Mucosa of descending colon (tissue), 3 donors: Measurements from ENCODE around the gene MYO16. TPM values are rescaled to one million over a fixed set of nuclear protein-coding genes. Genes with fewer than 3 reads are reported as not detected.

ENCODE experiments used
- ATAC-seq: fragments of 200-7000 bp; cut with Tn5 transposase; one replicate; pipeline ENCODE4 v1.9.1; 2020; ENCODE audit warnings: mild to moderate bottlenecking, moderate library complexity
- DNase-seq, 3 donors: peaks; one replicate each; pipeline ENCODE4 v3.0.0-alpha.2; 2020
- H3K36me3 ChIP-seq: fragments of 200-600 bp; one replicate; pipeline ENCODE4 v1.8.0; 2021; ENCODE audit warnings: low read depth, mild to moderate bottlenecking
- H3K4me1 ChIP-seq: fragments of 200-600 bp; one replicate; pipeline ENCODE4 v1.8.0; 2021; ENCODE audit warnings: low read depth, mild to moderate bottlenecking
- H3K4me3 ChIP-seq: fragments of 200-600 bp; one replicate; pipeline ENCODE4 v1.8.0; 2021; ENCODE audit warnings: mild to moderate bottlenecking
- H3K9me3 ChIP-seq: fragments of 200-600 bp; one replicate; pipeline ENCODE4 v1.8.0; 2021; ENCODE audit warnings: mild to moderate bottlenecking
- CTCF ChIP-seq: fragments of 200-600 bp; IDR thresholded peaks from one replicate; pipeline ENCODE4 v1.8.0; 2022; ENCODE audit warnings: antibody characterized with exemption, mild to moderate bottlenecking
- intact Hi-C, 2 donors: fragments of 100-400 bp; cut with DNase I in 1 of 2; cut with micrococcal nuclease in 1 of 2; formaldehyde crosslinking; loops; one replicate each; pipeline versions ENCODE4 v1.11.0 to v1.11.1; 2022; cut with DNase I, micrococcal nuclease
- long read RNA-seq, 2 donors: library from polyadenylated mRNA; unstranded; transcript quantifications; one replicate each; pipeline ENCODE4 v2.0.0, GENCODE V29; 2019 to 2021
- total RNA-seq, 3 donors: library from RNA; stranded (reverse); fragmentation: NEBNext Ultra II Directional in 2 of 3; extraction: Animal tissue kit (Norgen Biotek cat#: 25700) in 2 of 3; gene quantifications; one replicate each; pipeline versions ENCODE4 v1.2.1 to v1.2.4, GENCODE V29; 2021 to 2023
- donor health status: DM: no; HTN: no; CAD: no; lungs with moderate emphysema.
- donor health status: DM: no; HTN: no; CAD: no.
- donor health status: DM: no; HTN: yes; CAD: no.

MYO16 gene
- under 1 TPM in 1 of 3 donors, not detected in 2; 0.06 TPM for total RNA-seq
- long read RNA-seq, donor 1: 0 reads
- long read RNA-seq, donor 2: 0 reads

- H3K36me3 ChIP-seq: no peaks in the 10 kb centered on the region
- ATAC-seq: no peak
- TF ChIP-seq CTCF: no peak
- no peak within 1 kb of the TSS for H3K4me3 ChIP-seq
- intact Hi-C loops: no loop called here
- H3K9me3 ChIP-seq: no peaks in the 10 kb centered on the region
- no peak for DNase-seq
- H3K4me1 ChIP-seq: no peaks in the 10 kb centered on the region
Measured at GRCh38 chr13:108629181-108629752, at the start of gene MYO16. Gene MYO16, plus strand, starts transcription at chr13:108629611. Its CDS starts 234 bp downstream, at chr13:108629845.

GRCh38 chr13:108586826-108587225, 42.6 kb upstream of the MYO16 start:
- H3K4me3 ChIP-seq: no peak overlapping the region
- H3K4me1 ChIP-seq: no peaks in the 10 kb centered on the region
- intact Hi-C loops: no loop called here
- no peak for TF ChIP-seq CTCF
- no peak for ATAC-seq
- H3K36me3 ChIP-seq: no peaks in the 10 kb centered on the region
- H3K9me3 ChIP-seq: peaks cover 3% of the 10 kb centered on the region
- no peak for DNase-seq

- Histone ChIP-seq H3K36me3 (no peaks in the 10 kb centered on the region), H3K4me3 (no peak overlapping the region), H3K4me1 (no peaks in the 10 kb centered on the region), H3K9me3 (peaks cover 3% of the 10 kb centered on the region)
- ATAC-seq (no peak), DNase-seq (no peak)
- intact Hi-C loops: no loop called here
- no peak for TF ChIP-seq CTCF
Measured at GRCh38 chr13:108588516-108588915, 40.9 kb upstream of the MYO16 start.

- TF ChIP-seq CTCF: no peak
- Histone ChIP-seq H3K36me3 (no peaks in the 10 kb centered on the region), H3K4me3 (no peak overlapping the region), H3K9me3 (no peaks in the 10 kb centered on the region), H3K4me1 (no peaks in the 10 kb centered on the region)
- ATAC-seq (no peak), DNase-seq (no peak)
- intact Hi-C loops: no loop called here
Measured at GRCh38 chr13:108594153-108594552, 35.3 kb upstream of the MYO16 start.

GRCh38 chr13:108595436-108596274, 33.8 kb upstream of the MYO16 start:
- DNase-seq: no peak

More at GRCh38 chr13:108595436-108596274, 33.8 kb upstream of the MYO16 start:
- no peak for ATAC-seq
- Histone ChIP-seq H3K4me3 (no peak overlapping the region), H3K9me3 (no peaks in the 10 kb centered on the region), H3K36me3 (no peaks in the 10 kb centered on the region), H3K4me1 (no peaks in the 10 kb centered on the region)
- intact Hi-C loops: no loop called here
- TF ChIP-seq CTCF: no peak
